ENCODE data around the gene RFC4. TPM values are rescaled to one million over a fixed set of nuclear protein-coding genes. Genes with fewer than 3 reads are reported as not detected.

Gene RFC4
- total RNA-seq, 1 experiment from 2014 or later, result 116 TPM

GRCh38 chr3:186785495-186786018 is 20.7 kb downstream of the RFC4 start:
- H3K27me3 ChIP-seq (replicated peaks; ENCODE audit: insufficient read depth, low read depth, low read length, poor library complexity), result no peaks in the 10 kb centered on the region
- H3K27ac ChIP-seq (ENCODE audit: low read depth, low read length, poor library complexity, severe bottlenecking), result no peak overlapping the region
- H3K36me3 ChIP-seq (ENCODE audit: insufficient read depth, low read length, poor library complexity, severe bottlenecking), result peaks cover 68% of the 10 kb centered on the region
- H3K4me3 ChIP-seq (ENCODE audit: low read depth, low read length, poor library complexity, severe bottlenecking), result peak overlapping the region; percentile 77
- DNase-seq (ENCODE audit: low spot score), result no peak
- ChIA-PET CTCF (no interaction called here), POLR2A (ENCODE audit: low non-redundant PET) (interaction anchor here (1.0 kb wide), 1 partner anchor 13 kb away, joined by 3 read pairs; no protein-coding TSS in a partner anchor)
- H3K4me1 ChIP-seq (ENCODE audit: insufficient read depth, low read length, poor library complexity, severe bottlenecking), result peaks cover 33% of the 10 kb centered on the region
- TF ChIP-seq CTCF (conservative IDR thresholded peaks at IDR 0.05; ENCODE audit: low read depth, low read length) (no peak), EZH2 (IDR thresholded peaks at IDR 0.05; ENCODE audit: borderline replicate concordance, low read depth, low read length, poor library complexity, severe bottlenecking) (no peak)
- no TSS peak for BruUV-seq (replicated peaks)
- no peaks in the 10 kb centered on the region for H3K9me3 ChIP-seq (ENCODE audit: low read depth, low read length, poor library complexity, severe bottlenecking)
- intact Hi-C loops (cut with micrococcal nuclease; ENCODE audit: unreplicated experiment), result loop anchor here (10.0 kb wide), 1 partner anchor 171 kb away; the partner anchor contains the start of gene AHSG

GRCh38 chr3:186784820-186785494 is 21.3 kb downstream of the RFC4 start:
- intact Hi-C loops (cut with micrococcal nuclease; ENCODE audit: unreplicated experiment), result loop anchor here (10.0 kb wide), 1 partner anchor 170 kb away; the partner anchor contains the start of gene AHSG
- Histone ChIP-seq H3K9me3 (ENCODE audit: low read depth, low read length, poor library complexity, severe bottlenecking) (no peaks in the 10 kb centered on the region), H3K4me1 (ENCODE audit: insufficient read depth, low read length, poor library complexity, severe bottlenecking) (peaks cover 31% of the 10 kb centered on the region), H3K27ac (ENCODE audit: low read depth, low read length, poor library complexity, severe bottlenecking) (peak overlapping the region; percentile 98), H3K27me3 (replicated peaks; ENCODE audit: insufficient read depth, low read depth, low read length, poor library complexity) (no peaks in the 10 kb centered on the region), H3K4me3 (ENCODE audit: low read depth, low read length, poor library complexity, severe bottlenecking) (peak overlapping the region; percentile 77), H3K36me3 (ENCODE audit: insufficient read depth, low read length, poor library complexity, severe bottlenecking) (peaks cover 62% of the 10 kb centered on the region)
- no peak for DNase-seq (ENCODE audit: low spot score)
- no peak for TF ChIP-seq EZH2 (IDR thresholded peaks at IDR 0.05; ENCODE audit: borderline replicate concordance, low read depth, low read length, poor library complexity, severe bottlenecking)
- no peak for TF ChIP-seq CTCF (conservative IDR thresholded peaks at IDR 0.05; ENCODE audit: low read depth, low read length)
- ChIA-PET CTCF (no interaction called here), POLR2A (ENCODE audit: low non-redundant PET) (interaction anchor here (0.6 to 1.0 kb wide), 2 partner anchors 13 to 355 kb away, joined by 3 to 4 read pairs; partner anchors contain the start of gene RPL39L)
- no TSS peak for BruUV-seq (replicated peaks)

GRCh38 chr3:186783731-186784515 is 22.4 kb downstream of the RFC4 start:
- ChIA-PET POLR2A (ENCODE audit: low non-redundant PET) (interaction anchor here (0.6 to 0.7 kb wide), 5 partner anchors 47 to 1054 kb away, joined by 4 to 11 read pairs (median 5); partner anchors contain the start of gene RPL39L), CTCF (no interaction called here)
- H3K27me3 ChIP-seq (replicated peaks; ENCODE audit: insufficient read depth, low read depth, low read length, poor library complexity), result no peaks in the 10 kb centered on the region
- DNase-seq (ENCODE audit: low spot score), result peak; percentile 79
- H3K36me3 ChIP-seq (ENCODE audit: insufficient read depth, low read length, poor library complexity, severe bottlenecking), result peaks cover 52% of the 10 kb centered on the region
- BruUV-seq (replicated peaks), result TSS peak; percentile 47
- no peaks in the 10 kb centered on the region for H3K9me3 ChIP-seq (ENCODE audit: low read depth, low read length, poor library complexity, severe bottlenecking)
- TF ChIP-seq CTCF (conservative IDR thresholded peaks at IDR 0.05; ENCODE audit: low read depth, low read length) (no peak), EZH2 (IDR thresholded peaks at IDR 0.05; ENCODE audit: borderline replicate concordance, low read depth, low read length, poor library complexity, severe bottlenecking) (no peak)
- H3K4me1 ChIP-seq (ENCODE audit: insufficient read depth, low read length, poor library complexity, severe bottlenecking), result peaks cover 27% of the 10 kb centered on the region
- intact Hi-C loops (cut with micrococcal nuclease; ENCODE audit: unreplicated experiment), result loop anchor here (10.0 kb wide), 1 partner anchor 169 kb away; the partner anchor contains the start of gene AHSG
- peak overlapping the region; percentile 77 for H3K4me3 ChIP-seq (ENCODE audit: low read depth, low read length, poor library complexity, severe bottlenecking)
- peak overlapping the region; percentile 98 for H3K27ac ChIP-seq (ENCODE audit: low read depth, low read length, poor library complexity, severe bottlenecking)
